ENCODE measurements around the gene SLC9C2.

DNA sequence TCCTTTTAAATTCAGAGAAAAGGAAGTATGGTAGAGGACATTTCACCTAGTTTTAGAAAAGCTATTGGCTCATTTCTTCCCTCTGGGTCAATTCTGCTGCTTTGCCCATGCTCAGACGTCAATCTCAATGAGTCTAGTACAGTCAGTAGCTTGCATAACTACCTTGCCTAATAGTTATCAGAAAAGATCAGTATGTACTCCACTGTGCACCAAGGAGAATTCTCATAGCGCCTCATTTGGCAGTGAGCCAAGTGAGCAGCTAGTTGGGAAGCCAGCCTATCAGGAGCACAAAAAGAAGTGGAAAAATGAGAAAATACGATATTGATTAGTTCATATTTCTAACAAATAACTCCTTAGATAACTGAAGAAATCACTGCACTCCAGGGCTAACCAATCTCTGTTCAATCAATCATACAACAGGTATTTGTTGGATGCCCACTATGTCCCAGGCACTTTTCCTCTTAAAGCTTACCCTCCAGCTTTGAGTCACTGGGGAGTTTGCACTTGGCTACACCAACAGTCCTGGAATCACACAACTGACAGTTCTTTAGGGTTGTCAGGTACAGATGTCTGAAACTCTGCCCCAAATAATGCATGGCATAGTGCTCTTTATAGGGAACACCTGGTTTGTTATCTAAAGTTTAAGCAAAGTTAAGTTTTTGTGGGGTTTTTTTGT lies 75.6 kb downstream of the SLC9C2 start:
- TF ChIP-seq POLR2A (IDR thresholded peaks at IDR 0.05), result no peak
- TF ChIP-seq, protein P1, sequence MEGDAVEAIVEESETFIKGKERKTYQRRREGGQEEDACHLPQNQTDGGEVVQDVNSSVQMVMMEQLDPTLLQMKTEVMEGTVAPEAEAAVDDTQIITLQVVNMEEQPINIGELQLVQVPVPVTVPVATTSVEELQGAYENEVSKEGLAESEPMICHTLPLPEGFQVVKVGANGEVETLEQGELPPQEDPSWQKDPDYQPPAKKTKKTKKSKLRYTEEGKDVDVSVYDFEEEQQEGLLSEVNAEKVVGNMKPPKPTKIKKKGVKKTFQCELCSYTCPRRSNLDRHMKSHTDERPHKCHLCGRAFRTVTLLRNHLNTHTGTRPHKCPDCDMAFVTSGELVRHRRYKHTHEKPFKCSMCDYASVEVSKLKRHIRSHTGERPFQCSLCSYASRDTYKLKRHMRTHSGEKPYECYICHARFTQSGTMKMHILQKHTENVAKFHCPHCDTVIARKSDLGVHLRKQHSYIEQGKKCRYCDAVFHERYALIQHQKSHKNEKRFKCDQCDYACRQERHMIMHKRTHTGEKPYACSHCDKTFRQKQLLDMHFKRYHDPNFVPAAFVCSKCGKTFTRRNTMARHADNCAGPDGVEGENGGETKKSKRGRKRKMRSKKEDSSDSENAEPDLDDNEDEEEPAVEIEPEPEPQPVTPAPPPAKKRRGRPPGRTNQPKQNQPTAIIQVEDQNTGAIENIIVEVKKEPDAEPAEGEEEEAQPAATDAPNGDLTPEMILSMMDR (IDR thresholded peaks at IDR 0.05), result no peak
